Right lobe of liver (tissue), 6 donors: ENCODE measurements around the gene SRD5A1. TPM values are rescaled to one million over a fixed set of nuclear protein-coding genes. Genes with fewer than 3 reads are reported as not detected.

Experiments
- ATAC-seq, 4 donors: fragments of 200-7000 bp; cut with Tn5 transposase; one replicate each; pipeline ENCODE4 v1.9.1; 2020; ENCODE audit warnings: mild to moderate bottlenecking in 4 of 4, moderate library complexity in 4 of 4
- DNase-seq, 3 donors: peaks; one replicate each; pipeline ENCODE4 v3.0.0-alpha.2; 2020
- H3K27ac ChIP-seq, 3 donors: fragments of 200-600 bp; one replicate each; pipeline ENCODE4 v1.8.0; 2022
- H3K27me3 ChIP-seq, 2 donors: fragments of 200-600 bp; one replicate each; pipeline ENCODE4 v1.8.0; 2022
- H3K36me3 ChIP-seq, 4 donors: fragments of 200-600 bp; sonication (generic) in 1 of 4; one replicate each; pipeline versions ENCODE4 v1.5.1 to v1.8.0; 2017 to 2022; ENCODE audit warnings: control low read depth in 1 of 4
- H3K4me1 ChIP-seq, 4 donors: fragments of 200-600 bp; sonication (generic) in 1 of 4; one replicate each; pipeline versions ENCODE4 v1.5.1 to v1.8.0; 2017 to 2022; ENCODE audit warnings: control low read depth in 1 of 4
- H3K4me3 ChIP-seq, 3 donors: fragments of 200-600 bp; one replicate each; pipeline ENCODE4 v1.8.0; 2022
- H3K9me3 ChIP-seq, 4 donors: fragments of 200-600 bp; sonication (generic) in 1 of 4; one replicate each; pipeline versions ENCODE4 v1.5.1 to v1.8.0; 2017 to 2022; ENCODE audit warnings: control low read depth in 1 of 4
- CTCF ChIP-seq, 4 donors: fragments of 200-600 bp in 3 of 4; fragments of 450-650 bp in 1 of 4; IDR thresholded peaks; one replicate each; pipeline versions ENCODE4 v1.5.1 to v1.8.0; 2016 to 2022; ENCODE audit warnings: antibody characterized with exemption in 4 of 4, mild to moderate bottlenecking in 2 of 4
- POLR2A ChIP-seq: fragments of 450-650 bp; IDR thresholded peaks from one replicate; pipeline ENCODE4 v1.6.1; 2017; ENCODE audit warnings: antibody characterized with exemption, mild to moderate bottlenecking
- WGBS: methylation state at CpG from one replicate; pipeline ENCODE4 v1.1.6; 2018; ENCODE audit warnings: low coverage, low lambda C conversion rate; ENCODE audit not compliant: insufficient coverage; ENCODE audit errors: missing lambda C conversion rate; 5-methylcytosine and 5-hydroxymethylcytosine counted together
- intact Hi-C, 2 donors: fragments of 100-400 bp; cut with DNase I; formaldehyde crosslinking; loops; one replicate each; pipeline versions ENCODE4 v1.11.2 to v1.14.1; 2022
- total RNA-seq, 6 experiments: library from RNA; depleted of rRNA in 2 of 6; stranded (reverse); fragments of >200 nt in 2 of 6; fragmentation: NEBNext Ultra II Directional in 3 of 6; extraction: Animal tissue kit (Norgen Biotek cat#: 25700) in 3 of 6; gene quantifications; one replicate each; pipeline versions ENCODE4 v1.1.0 to v1.2.4, GENCODE V29; 2016 to 2023
- donor health status: DM: no; HTN: yes; CAD: no.
- donor health status: DM: no; HTN: no; CAD: no.
- donor health status: DM: no; HTN: no; CAD: no.
- donor health status: DM: no; HTN: yes; CAD: no.
- donor health status: DM: no; HTN: yes; CAD: no.

Gene SRD5A1
- total RNA-seq, 6 experiments from 2014 or later = 13.5 to 87.6 (median 52.2) TPM

GRCh38 chr5:6603643-6604042, 29.6 kb upstream of the SRD5A1 start:
- Histone ChIP-seq H3K9me3 (no peaks in the 10 kb centered on the region), H3K4me3 (no peak overlapping the region), H3K4me1 (peaks cover 0 to 26% (median 6%) of the 10 kb centered on the region in 4 donors), H3K27me3 (no peaks in the 10 kb centered on the region), H3K36me3 (peaks cover 0 to 57% (median 17%) of the 10 kb centered on the region in 4 donors), H3K27ac (peak overlapping the region; percentile 65 to 96 (median 86))
- TF ChIP-seq POLR2A (no peak), CTCF (IDR thresholded peaks at IDR 0.05) (no peak)
- ATAC-seq = peak; percentile 97 to 99 (median 98)
- 25% methylated on average over 2 of the region's 5 CpGs for WGBS
- peak; percentile 92 to 98 (median 97) for DNase-seq
- intact Hi-C loops = no loop called here

DNA sequence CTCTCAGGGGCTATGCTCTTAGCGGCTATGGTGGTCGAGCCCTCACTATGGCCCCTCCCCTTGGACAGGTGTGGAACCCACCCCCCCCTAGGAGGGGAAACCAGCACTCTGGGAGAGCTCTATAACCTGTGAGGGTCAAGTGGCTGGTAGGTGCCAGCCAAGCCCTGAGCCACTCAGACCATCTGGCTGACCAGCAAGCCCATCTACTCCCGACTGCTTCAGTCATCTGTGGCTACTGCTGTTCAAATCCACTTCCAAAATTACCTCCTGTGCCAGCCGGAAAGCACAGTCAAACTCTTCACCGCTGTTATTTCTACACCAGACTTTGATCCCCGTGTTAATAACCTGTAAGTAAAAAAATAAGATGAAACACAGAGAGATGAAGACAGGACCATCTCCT, 28.9 kb upstream of the SRD5A1 start:
- WGBS = 54% methylated on average over 4 of the region's 6 CpGs

DNA sequence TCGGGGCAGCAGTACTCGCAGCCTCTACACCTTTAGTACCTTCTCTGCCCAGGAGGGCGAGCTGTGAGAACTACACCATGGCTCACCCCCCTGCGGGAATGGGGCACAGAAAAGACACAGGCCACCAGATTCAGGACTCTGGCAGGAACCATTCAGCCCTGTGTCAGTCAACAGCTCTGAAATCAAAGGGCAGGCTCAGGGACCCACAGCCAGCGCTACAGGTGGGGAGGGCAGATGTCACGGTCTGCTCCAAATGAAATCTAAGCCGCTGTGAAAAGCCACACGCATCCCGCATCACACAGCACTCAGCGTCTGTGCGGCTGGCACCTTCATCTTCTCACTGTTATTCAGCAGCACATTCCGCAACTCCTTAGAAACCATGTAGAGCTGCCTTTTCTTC, 28.3 kb upstream of the SRD5A1 start:
- ATAC-seq = no peak

More for the DNA sequence above, 28.9 kb upstream of the SRD5A1 start:
- Histone ChIP-seq H3K4me1 (peaks cover 0 to 21% (median 6%) of the 10 kb centered on the region in 4 donors), H3K36me3 (peaks cover 0 to 64% (median 22%) of the 10 kb centered on the region in 4 donors), H3K27ac (peak overlapping the region; percentile 65 to 96 (median 86)), H3K4me3 (no peak overlapping the region), H3K27me3 (no peaks in the 10 kb centered on the region), H3K9me3 (no peaks in the 10 kb centered on the region)
- DNase-seq = no peak
- no peak for TF ChIP-seq POLR2A
- TF ChIP-seq CTCF (IDR thresholded peaks at IDR 0.05) = no peak
- intact Hi-C loops = no loop called here
- peak in 2 of 4 donors; percentile 2 to 29 for ATAC-seq

GRCh38 chr5:6606884-6607558, 26.2 kb upstream of the SRD5A1 start:
- TF ChIP-seq POLR2A = no peak
- TF ChIP-seq CTCF (IDR thresholded peaks at IDR 0.05) = no peak
- Histone ChIP-seq H3K27me3 (no peaks in the 10 kb centered on the region), H3K4me1 (peaks cover 0 to 21% (median 6%) of the 10 kb centered on the region in 4 donors), H3K9me3 (no peaks in the 10 kb centered on the region), H3K36me3 (peaks cover 5 to 81% (median 27%) of the 10 kb centered on the region in 4 donors), H3K4me3 (no peak overlapping the region), H3K27ac (peak overlapping the region in 1 of 3 donors; percentile 54)
- intact Hi-C loops = no loop called here
- ATAC-seq = no peak
- DNase-seq = no peak
- WGBS = 85% methylated on average over 8 of the region's 9 CpGs

More for the DNA sequence above, 28.3 kb upstream of the SRD5A1 start:
- Histone ChIP-seq H3K27me3 (no peaks in the 10 kb centered on the region), H3K4me3 (no peak overlapping the region), H3K36me3 (peaks cover 5 to 70% (median 26%) of the 10 kb centered on the region in 4 donors), H3K27ac (peak overlapping the region in 2 of 3 donors; percentile 86 to 96), H3K9me3 (no peaks in the 10 kb centered on the region), H3K4me1 (peaks cover 0 to 21% (median 6%) of the 10 kb centered on the region in 4 donors)
- 100% methylated on average over 3 of the region's 12 CpGs for WGBS
- TF ChIP-seq POLR2A (no peak), CTCF (IDR thresholded peaks at IDR 0.05) (no peak)
- no peak for DNase-seq
- intact Hi-C loops = no loop called here
